GM06990 (cell line): ENCODE results near the gene ITGB6.

Source experiments
- DNase-seq: peaks from one replicate; pipeline ENCODE4 v3.0.0-alpha.2; 2011; ENCODE audit not compliant: insufficient read length; ENCODE audit errors: extremely low read depth
- H3K27me3 ChIP-seq: replicated peaks from 2 replicates; pipeline ENCODE4 v1.6.0; 2011; ENCODE audit warnings: low read length; ENCODE audit not compliant: control insufficient read depth, insufficient read depth
- H3K36me3 ChIP-seq: 2 replicates; pipeline ENCODE4 v1.5.1; 2011; ENCODE audit warnings: low read length; ENCODE audit not compliant: control insufficient read depth, insufficient read depth
- H3K4me3 ChIP-seq: replicated peaks from 2 replicates; pipeline ENCODE4 v1.5.1; 2011; ENCODE audit warnings: low read depth, mild to moderate bottlenecking, control low read depth, low read length
- CTCF ChIP-seq: IDR thresholded peaks from 2 replicates; pipeline ENCODE4 v1.5.1; 2011; ENCODE audit warnings: low read length, control low read depth, mild to moderate bottlenecking, inconsistent platforms; ENCODE audit not compliant: insufficient read depth, poor library complexity, severe bottlenecking

The ITGB6 gene

DNA sequence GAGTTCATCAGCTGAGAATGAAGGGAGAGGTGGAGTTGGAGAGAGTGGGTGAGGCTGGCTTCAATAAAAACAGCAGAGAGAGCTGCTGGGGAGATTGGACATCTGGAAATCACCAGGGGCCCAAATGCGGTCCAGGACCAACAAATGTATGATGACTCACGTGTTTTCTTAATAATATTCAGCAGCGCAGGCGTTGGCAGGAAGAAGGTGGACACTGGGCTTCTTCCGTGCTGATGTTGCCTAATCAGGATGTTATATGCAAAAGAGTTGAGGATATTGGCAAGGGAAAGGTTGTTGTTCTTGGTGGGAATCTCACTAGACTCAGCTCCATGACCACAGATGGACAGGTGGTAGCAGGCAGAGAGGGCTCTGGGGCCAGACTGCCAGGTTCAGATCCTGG, 124.9 kb downstream of the ITGB6 start:
- DNase-seq: no peak
- H3K4me3 ChIP-seq: no peak overlapping the region
- H3K36me3 ChIP-seq: no peaks in the 10 kb centered on the region
- H3K27me3 ChIP-seq: no peaks in the 10 kb centered on the region; the same call in 1 of the 2 replicates
- no peak for TF ChIP-seq CTCF

GRCh38 chr2:160073284-160073888, 126.7 kb downstream of the ITGB6 start:
- no peak for TF ChIP-seq CTCF
- no peaks in the 10 kb centered on the region for H3K36me3 ChIP-seq
- H3K4me3 ChIP-seq: no peak overlapping the region
- DNase-seq: no peak
- H3K27me3 ChIP-seq: no peaks in the 10 kb centered on the region; the same call in 1 of the 2 replicates

GRCh38 chr2:160068906-160069305, 131.2 kb downstream of the ITGB6 start:
- no peak for DNase-seq
- no peak for TF ChIP-seq CTCF

GRCh38 chr2:160064916-160065315, 135.2 kb downstream of the ITGB6 start:
- TF ChIP-seq CTCF: no peak
- Histone ChIP-seq H3K27me3 (no peaks in the 10 kb centered on the region; the same call in none of the 2 replicates), H3K36me3 (no peaks in the 10 kb centered on the region), H3K4me3 (no peak overlapping the region)
- no peak for DNase-seq

More at GRCh38 chr2:160068906-160069305, 131.2 kb downstream of the ITGB6 start:
- Histone ChIP-seq H3K27me3 (no peaks in the 10 kb centered on the region; the same call in 1 of the 2 replicates), H3K36me3 (no peaks in the 10 kb centered on the region), H3K4me3 (no peak overlapping the region)

- Histone ChIP-seq H3K4me3 (no peak overlapping the region), H3K27me3 (no peaks in the 10 kb centered on the region; the same call in none of the 2 replicates), H3K36me3 (no peaks in the 10 kb centered on the region)
- no peak for DNase-seq
- no peak for TF ChIP-seq CTCF
These were observed 136.0 kb downstream of the ITGB6 start for GRCh38 chr2:160063879-160064612.
